Osteoblast (primary cell): ENCODE data around the gene MYOD1. TPM values are rescaled to one million over a fixed set of nuclear protein-coding genes. Genes with fewer than 3 reads are reported as not detected.

Experiments used
- DNase-seq: peaks from one replicate; pipeline ENCODE4 v3.0.0; 2011; ENCODE audit warnings: low spot score, mixed read lengths; ENCODE audit not compliant: insufficient read length; ENCODE audit errors: missing footprints
- H2AFZ ChIP-seq: 2 replicates; pipeline ENCODE4 v1.6.0; 2011; ENCODE audit warnings: mild to moderate bottlenecking, low read length
- H3K27ac ChIP-seq: 2 replicates; pipeline ENCODE4 v1.5.1; 2011; ENCODE audit warnings: mild to moderate bottlenecking, low read depth, low read length, moderate library complexity
- H3K27me3 ChIP-seq: 2 replicates; pipeline ENCODE4 v1.6.0; 2012; ENCODE audit warnings: mild to moderate bottlenecking, control low read depth, inconsistent platforms, low read length, moderate library complexity; ENCODE audit not compliant: insufficient read depth
- H3K36me3 ChIP-seq: 2 replicates; pipeline ENCODE4 v1.5.1; 2011; ENCODE audit warnings: mild to moderate bottlenecking, low read length, control low read depth, moderate library complexity; ENCODE audit not compliant: insufficient read depth
- H3K4me1 ChIP-seq: 2 replicates; pipeline ENCODE4 v1.5.1; 2011; ENCODE audit warnings: mild to moderate bottlenecking, low read length, control low read depth, moderate library complexity; ENCODE audit not compliant: insufficient read depth
- H3K4me2 ChIP-seq: 2 replicates; pipeline ENCODE4 v1.6.0; 2011; ENCODE audit warnings: mild to moderate bottlenecking, low read length; ENCODE audit not compliant: insufficient read depth
- H3K4me3 ChIP-seq: fragments of 200-600 bp; sonication (generic); 3 replicates; pipeline ENCODE4 v1.5.1; 2012; ENCODE audit warnings: mild to moderate bottlenecking, low read length, inconsistent platforms; ENCODE audit not compliant: insufficient read depth
- H3K79me2 ChIP-seq: 2 replicates; pipeline ENCODE4 v1.6.0; 2012; ENCODE audit warnings: mild to moderate bottlenecking, low read length, control low read depth, inconsistent platforms; ENCODE audit not compliant: insufficient read depth
- H3K9me3 ChIP-seq: 2 replicates; pipeline ENCODE4 v1.5.1; 2011; ENCODE audit warnings: low read depth, low read length, control low read depth
- H4K20me1 ChIP-seq: 2 replicates; pipeline ENCODE4 v1.6.0; 2012; ENCODE audit warnings: mild to moderate bottlenecking, low read length, control low read depth; ENCODE audit not compliant: insufficient read depth
- total RNA-seq: library from RNA; depleted of rRNA; stranded (reverse); fragments of >200 nt; gene quantifications from 2 replicates; pipeline ENCODE4 v1.2.3, GENCODE V29; 2012
- TF ChIP-seq, protein P1 (sequence below): IDR thresholded peaks from 2 replicates; pipeline ENCODE4 v1.5.1; 2011; ENCODE audit warnings: mild to moderate bottlenecking, low read depth, low read length, moderate library complexity; ENCODE audit errors: extremely low read depth

MYOD1 gene
- total RNA-seq, 1 donor = not detected

DNA sequence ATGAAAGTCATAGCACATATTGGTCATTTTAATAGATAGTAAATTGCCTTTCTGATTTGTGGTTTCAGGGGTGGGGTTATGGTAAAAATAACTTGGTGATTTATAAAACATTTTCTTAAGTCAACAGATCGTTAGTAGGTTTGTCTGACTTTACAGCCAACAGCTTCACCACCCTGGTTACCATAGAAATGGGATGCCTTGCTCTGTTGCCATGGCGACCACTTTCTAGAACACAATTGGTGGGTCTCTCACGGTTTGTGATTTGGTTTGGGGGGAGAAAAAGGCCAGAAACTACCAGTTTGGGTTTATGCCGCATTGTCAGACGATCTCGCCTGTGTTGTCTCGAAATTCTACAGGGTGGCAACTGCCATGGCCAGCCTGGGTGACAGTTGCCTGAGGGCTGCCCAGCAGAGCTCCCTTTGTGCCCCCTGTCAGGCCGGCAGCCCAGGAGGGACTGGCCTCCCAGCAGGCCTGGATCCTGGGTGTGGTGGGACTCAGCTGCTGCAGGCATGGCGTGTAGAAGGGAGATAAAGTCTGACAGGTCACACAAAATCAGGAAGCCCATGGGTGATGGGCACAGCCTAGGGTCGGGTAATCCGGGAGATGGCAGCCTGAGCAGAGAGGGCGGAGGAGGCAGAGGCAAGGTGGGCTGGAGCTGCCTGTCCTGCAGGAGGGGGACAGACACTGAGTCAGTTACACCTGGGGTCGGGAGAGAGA, 46.1 kb downstream of the MYOD1 start:
- no peaks in the 10 kb centered on the region for H3K9me3 ChIP-seq
- no peaks in the 10 kb centered on the region for H3K4me1 ChIP-seq
- no peak overlapping the region for H2AFZ ChIP-seq
- no peaks in the 10 kb centered on the region for H3K36me3 ChIP-seq
- H3K27ac ChIP-seq = no peak overlapping the region
- H3K4me2 ChIP-seq = no peak overlapping the region
- H4K20me1 ChIP-seq = no peaks in the 10 kb centered on the region
- peaks cover 8% of the 10 kb centered on the region for H3K27me3 ChIP-seq
- peak; percentile 61 for DNase-seq
- H3K4me3 ChIP-seq = no peak overlapping the region
- TF ChIP-seq, protein P1, sequence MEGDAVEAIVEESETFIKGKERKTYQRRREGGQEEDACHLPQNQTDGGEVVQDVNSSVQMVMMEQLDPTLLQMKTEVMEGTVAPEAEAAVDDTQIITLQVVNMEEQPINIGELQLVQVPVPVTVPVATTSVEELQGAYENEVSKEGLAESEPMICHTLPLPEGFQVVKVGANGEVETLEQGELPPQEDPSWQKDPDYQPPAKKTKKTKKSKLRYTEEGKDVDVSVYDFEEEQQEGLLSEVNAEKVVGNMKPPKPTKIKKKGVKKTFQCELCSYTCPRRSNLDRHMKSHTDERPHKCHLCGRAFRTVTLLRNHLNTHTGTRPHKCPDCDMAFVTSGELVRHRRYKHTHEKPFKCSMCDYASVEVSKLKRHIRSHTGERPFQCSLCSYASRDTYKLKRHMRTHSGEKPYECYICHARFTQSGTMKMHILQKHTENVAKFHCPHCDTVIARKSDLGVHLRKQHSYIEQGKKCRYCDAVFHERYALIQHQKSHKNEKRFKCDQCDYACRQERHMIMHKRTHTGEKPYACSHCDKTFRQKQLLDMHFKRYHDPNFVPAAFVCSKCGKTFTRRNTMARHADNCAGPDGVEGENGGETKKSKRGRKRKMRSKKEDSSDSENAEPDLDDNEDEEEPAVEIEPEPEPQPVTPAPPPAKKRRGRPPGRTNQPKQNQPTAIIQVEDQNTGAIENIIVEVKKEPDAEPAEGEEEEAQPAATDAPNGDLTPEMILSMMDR = no peak
- H3K79me2 ChIP-seq = no peaks in the 10 kb centered on the region

DNA sequence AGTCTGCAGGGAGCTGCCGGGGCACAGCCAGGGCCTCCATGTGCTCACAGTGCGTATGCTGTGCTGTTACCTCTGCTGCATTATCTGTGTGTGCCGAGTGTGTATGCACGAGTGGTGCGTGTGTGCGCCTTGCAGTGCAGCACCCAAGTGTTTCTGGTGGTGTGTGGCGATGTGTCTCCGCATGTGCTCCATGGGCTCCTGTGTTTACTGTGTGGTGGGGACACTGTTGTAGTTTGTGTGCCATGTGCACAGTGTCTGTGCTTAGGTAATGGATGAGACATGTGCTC, 46.6 kb downstream of the MYOD1 start:
- Histone ChIP-seq H3K4me2 (no peak overlapping the region), H2AFZ (no peak overlapping the region), H3K9me3 (no peaks in the 10 kb centered on the region), H3K4me3 (no peak overlapping the region), H3K27ac (no peak overlapping the region), H4K20me1 (no peaks in the 10 kb centered on the region), H3K27me3 (peaks cover 10% of the 10 kb centered on the region), H3K79me2 (no peaks in the 10 kb centered on the region), H3K36me3 (no peaks in the 10 kb centered on the region), H3K4me1 (no peaks in the 10 kb centered on the region)
- TF ChIP-seq, protein P1 = no peak
- peak; percentile 48 for DNase-seq

DNA sequence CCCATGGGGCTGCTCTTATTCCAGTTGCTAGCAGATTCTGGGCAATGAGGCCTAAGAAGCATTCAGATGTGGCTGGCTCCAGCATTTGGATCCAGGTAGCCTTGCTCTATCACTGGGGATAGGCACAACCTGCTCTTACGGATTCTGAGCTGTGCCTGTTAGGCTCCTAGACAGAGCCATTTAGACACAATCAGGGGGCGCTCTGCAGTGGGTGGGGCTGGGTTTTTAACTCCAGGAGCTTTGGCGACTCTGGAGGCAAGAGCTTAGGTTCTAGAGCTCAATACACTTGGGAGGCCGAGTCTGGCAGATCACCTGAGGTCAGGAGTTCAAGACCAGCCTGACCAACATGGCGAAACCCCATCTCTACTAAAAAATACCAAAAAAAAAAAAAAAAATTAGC, 47.2 kb downstream of the MYOD1 start:
- H3K36me3 ChIP-seq = no peaks in the 10 kb centered on the region
- H3K27me3 ChIP-seq = peaks cover 10% of the 10 kb centered on the region
- TF ChIP-seq, protein P1 = peak; percentile 10
- no peak overlapping the region for H2AFZ ChIP-seq
- H3K4me2 ChIP-seq = no peak overlapping the region
- H3K79me2 ChIP-seq = no peaks in the 10 kb centered on the region
- H4K20me1 ChIP-seq = no peaks in the 10 kb centered on the region
- H3K4me1 ChIP-seq = no peaks in the 10 kb centered on the region
- no peak overlapping the region for H3K27ac ChIP-seq
- H3K9me3 ChIP-seq = no peaks in the 10 kb centered on the region
- no peak for DNase-seq
- H3K4me3 ChIP-seq = no peak overlapping the region

DNA sequence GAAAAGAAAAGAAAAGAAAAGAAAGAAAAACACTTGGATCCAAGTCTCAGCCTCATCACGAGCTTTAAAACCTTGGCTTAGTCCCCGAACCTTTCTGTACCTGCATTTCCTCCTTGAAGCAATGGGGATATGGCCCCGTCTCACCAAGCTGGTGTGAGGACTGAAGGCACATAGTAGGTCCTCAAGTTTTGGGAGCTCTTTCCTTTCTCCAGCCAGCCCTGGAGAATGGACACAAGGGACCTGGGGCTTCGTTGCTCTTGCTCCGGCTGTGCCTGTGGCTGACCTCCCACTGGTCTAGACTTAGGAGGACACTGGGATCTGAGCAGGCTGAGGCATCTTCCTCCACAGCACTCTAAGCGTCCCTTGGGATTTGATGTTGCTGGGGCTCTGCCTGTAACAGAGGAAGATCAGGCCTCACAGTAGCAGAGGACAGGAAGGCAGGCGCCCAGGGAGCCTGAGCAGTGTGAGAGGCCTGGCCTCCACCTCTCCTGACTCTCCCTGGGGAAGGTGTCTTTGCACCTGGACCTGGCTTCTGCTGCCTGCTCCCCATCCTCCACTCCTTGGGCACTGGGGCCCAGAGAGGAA, 48.0 kb downstream of the MYOD1 start:
- H3K4me3 ChIP-seq = no peak overlapping the region
- TF ChIP-seq, protein P1 = no peak
- H3K4me1 ChIP-seq = no peaks in the 10 kb centered on the region
- no peak overlapping the region for H3K4me2 ChIP-seq
- no peaks in the 10 kb centered on the region for H4K20me1 ChIP-seq
- peak; percentile 90 for DNase-seq
- H3K9me3 ChIP-seq = no peaks in the 10 kb centered on the region
- H3K36me3 ChIP-seq = no peaks in the 10 kb centered on the region
- peaks cover 10% of the 10 kb centered on the region for H3K27me3 ChIP-seq
- no peak overlapping the region for H2AFZ ChIP-seq
- H3K79me2 ChIP-seq = no peaks in the 10 kb centered on the region
- H3K27ac ChIP-seq = no peak overlapping the region
